SU-DHL-6 (cell line): ENCODE data around the gene SPN.

ENCODE experiments used
- H2AFZ ChIP-seq: fragments of 200-600 bp; sonication (generic); 2 replicates; pipeline ENCODE4 v1.6.1; 2014; ENCODE audit warnings: low read depth, mild to moderate bottlenecking, moderate library complexity, mixed read lengths, antibody characterized with exemption, low read length; ENCODE audit not compliant: severe bottlenecking
- H3F3A ChIP-seq: fragments of 200-600 bp; shearing (Covaris generic); 2 replicates; pipeline ENCODE4 v1.6.0; 2016; ENCODE audit warnings: antibody characterized with exemption, mild to moderate bottlenecking; ENCODE audit not compliant: insufficient read depth
- H3K27ac ChIP-seq: fragments of 200-600 bp; sonication (generic); 2 replicates; pipeline ENCODE4 v1.5.1; 2016; ENCODE audit warnings: low read depth, mild to moderate bottlenecking, low read length, moderate library complexity, mixed read lengths
- H3K27me3 ChIP-seq: fragments of 200-600 bp; sonication (generic), shearing (Covaris generic); 2 replicates; pipeline ENCODE4 v1.6.0; 2014; ENCODE audit warnings: mild to moderate bottlenecking, low read length
- H3K36me3 ChIP-seq: fragments of 200-600 bp; sonication (generic); 2 replicates; pipeline ENCODE4 v1.6.1; 2014; ENCODE audit warnings: mild to moderate bottlenecking, low read length, mixed read lengths
- H3K4me2 ChIP-seq: fragments of 300-600, 200-600 bp; shearing (Covaris generic), sonication (generic); 2 replicates; pipeline ENCODE4 v1.6.0; 2014; ENCODE audit warnings: low read length, low read depth, mild to moderate bottlenecking; ENCODE audit not compliant: poor library complexity, severe bottlenecking
- H3K4me3 ChIP-seq: fragments of 200-600 bp; sonication (generic); 2 replicates; pipeline ENCODE4 v1.5.1; 2014; ENCODE audit warnings: antibody characterized with exemption, low read length, mild to moderate bottlenecking, mixed read lengths; ENCODE audit not compliant: insufficient read depth, poor library complexity, severe bottlenecking
- H3K79me2 ChIP-seq: fragments of 200-600 bp; sonication (generic); 2 replicates; pipeline ENCODE4 v1.6.1; 2014; ENCODE audit warnings: mild to moderate bottlenecking, low read length, moderate library complexity; ENCODE audit not compliant: insufficient read depth
- H3K9ac ChIP-seq: fragments of 200-600 bp; sonication (generic); 2 replicates; pipeline ENCODE4 v1.7.0; 2014; ENCODE audit warnings: mild to moderate bottlenecking, low read length
- H3K9me2 ChIP-seq: fragments of 200-600 bp; sonication (generic); replicated peaks from 2 replicates; pipeline ENCODE4 v1.6.1; 2014; ENCODE audit warnings: low read length; ENCODE audit not compliant: insufficient read depth
- H3K9me3 ChIP-seq: fragments of 200-600 bp; sonication (generic); 2 replicates; pipeline ENCODE4 v1.6.1; 2014; ENCODE audit warnings: low read length, mixed read lengths; ENCODE audit not compliant: insufficient read depth
- H4K20me1 ChIP-seq: fragments of 200-600 bp; sonication (generic); 2 replicates; pipeline ENCODE4 v1.6.1; 2014; ENCODE audit warnings: low read depth, mild to moderate bottlenecking, antibody characterized with exemption, low read length, moderate library complexity, mixed read lengths
- CTCF ChIP-seq: fragments of 200-600 bp; sonication (generic); IDR thresholded peaks from one replicate; pipeline ENCODE4 v1.5.1; 2017; ENCODE audit warnings: antibody characterized with exemption, mild to moderate bottlenecking, low read length, moderate library complexity; ENCODE audit not compliant: insufficient read depth, poor library complexity, severe bottlenecking
- EZH2phosphoT487 ChIP-seq: fragments of 200-600 bp; sonication (generic), shearing (Covaris generic); conservative IDR thresholded peaks from 2 replicates; pipeline ENCODE4 v1.6.1; 2018; ENCODE audit warnings: mild to moderate bottlenecking, antibody characterized with exemption, low read length, moderate library complexity, mixed read lengths

Gene SPN

GRCh38 chr16:29668267-29668666, 5.2 kb downstream of the SPN start:
- Histone ChIP-seq H3K9me3 (no peaks in the 10 kb centered on the region), H3K79me2 (no peaks in the 10 kb centered on the region), H3K4me2 (no peak overlapping the region), H3K36me3 (no peaks in the 10 kb centered on the region), H3F3A (no peaks in the 10 kb centered on the region), H2AFZ (no peak overlapping the region), H3K9ac (no peak overlapping the region), H4K20me1 (no peaks in the 10 kb centered on the region), H3K27me3 (no peaks in the 10 kb centered on the region), H3K4me3 (no peak overlapping the region), H3K27ac (no peak overlapping the region), H3K9me2 (no peaks in the 10 kb centered on the region)
- TF ChIP-seq EZH2phosphoT487, result no peak
- no peak for TF ChIP-seq CTCF

GRCh38 chr16:29673501-29673900, 10.5 kb downstream of the SPN start:
- no peaks in the 10 kb centered on the region for H4K20me1 ChIP-seq
- no peak overlapping the region for H3K4me2 ChIP-seq
- no peaks in the 10 kb centered on the region for H3F3A ChIP-seq
- H3K79me2 ChIP-seq, result no peaks in the 10 kb centered on the region
- TF ChIP-seq EZH2phosphoT487, result no peak
- TF ChIP-seq CTCF, result no peak
- no peak overlapping the region for H3K9ac ChIP-seq
- H3K9me2 ChIP-seq, result no peaks in the 10 kb centered on the region
- no peak overlapping the region for H2AFZ ChIP-seq
- no peaks in the 10 kb centered on the region for H3K36me3 ChIP-seq
- H3K27me3 ChIP-seq, result no peaks in the 10 kb centered on the region
- H3K9me3 ChIP-seq, result no peaks in the 10 kb centered on the region
- H3K4me3 ChIP-seq, result no peak overlapping the region
- H3K27ac ChIP-seq, result no peak overlapping the region

GRCh38 chr16:29674188-29674587, 11.1 kb downstream of the SPN start:
- H4K20me1 ChIP-seq, result no peaks in the 10 kb centered on the region
- H3K9me2 ChIP-seq, result no peaks in the 10 kb centered on the region
- no peaks in the 10 kb centered on the region for H3K36me3 ChIP-seq
- no peak overlapping the region for H3K4me2 ChIP-seq
- no peaks in the 10 kb centered on the region for H3K79me2 ChIP-seq
- H3F3A ChIP-seq, result no peaks in the 10 kb centered on the region
- H3K4me3 ChIP-seq, result no peak overlapping the region
- H3K9me3 ChIP-seq, result no peaks in the 10 kb centered on the region
- TF ChIP-seq EZH2phosphoT487 (no peak), CTCF (no peak)
- H3K27me3 ChIP-seq, result no peaks in the 10 kb centered on the region
- no peak overlapping the region for H3K9ac ChIP-seq
- H2AFZ ChIP-seq, result no peak overlapping the region
- no peak overlapping the region for H3K27ac ChIP-seq
